Right lobe of liver (tissue), 4 donors: ENCODE measurements around the gene ARHGAP11A.
"Not testable (repeated sequence)": the region's sequence is repeated elsewhere in the genome, so short reads cannot be mapped to it uniquely, and the experiment has no call there.

Experiments used
- POLR2A ChIP-seq: fragments of 450-650 bp; IDR thresholded peaks from one replicate; pipeline ENCODE4 v1.6.1; 2017; ENCODE audit warnings: antibody characterized with exemption, mild to moderate bottlenecking
- TF ChIP-seq, protein P1 (sequence below), 4 donors: fragments of 200-600 bp in 3 of 4; fragments of 450-650 bp in 1 of 4; IDR thresholded peaks; one replicate each; pipeline versions ENCODE4 v1.5.1 to v1.8.0; 2016 to 2022; ENCODE audit warnings: antibody characterized with exemption in 4 of 4, mild to moderate bottlenecking in 2 of 4
- donor health status: DM: no; HTN: no; CAD: no.
- donor health status: DM: no; HTN: no; CAD: no.
- donor health status: DM: no; HTN: yes; CAD: no.

- TF ChIP-seq, protein P1, sequence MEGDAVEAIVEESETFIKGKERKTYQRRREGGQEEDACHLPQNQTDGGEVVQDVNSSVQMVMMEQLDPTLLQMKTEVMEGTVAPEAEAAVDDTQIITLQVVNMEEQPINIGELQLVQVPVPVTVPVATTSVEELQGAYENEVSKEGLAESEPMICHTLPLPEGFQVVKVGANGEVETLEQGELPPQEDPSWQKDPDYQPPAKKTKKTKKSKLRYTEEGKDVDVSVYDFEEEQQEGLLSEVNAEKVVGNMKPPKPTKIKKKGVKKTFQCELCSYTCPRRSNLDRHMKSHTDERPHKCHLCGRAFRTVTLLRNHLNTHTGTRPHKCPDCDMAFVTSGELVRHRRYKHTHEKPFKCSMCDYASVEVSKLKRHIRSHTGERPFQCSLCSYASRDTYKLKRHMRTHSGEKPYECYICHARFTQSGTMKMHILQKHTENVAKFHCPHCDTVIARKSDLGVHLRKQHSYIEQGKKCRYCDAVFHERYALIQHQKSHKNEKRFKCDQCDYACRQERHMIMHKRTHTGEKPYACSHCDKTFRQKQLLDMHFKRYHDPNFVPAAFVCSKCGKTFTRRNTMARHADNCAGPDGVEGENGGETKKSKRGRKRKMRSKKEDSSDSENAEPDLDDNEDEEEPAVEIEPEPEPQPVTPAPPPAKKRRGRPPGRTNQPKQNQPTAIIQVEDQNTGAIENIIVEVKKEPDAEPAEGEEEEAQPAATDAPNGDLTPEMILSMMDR (IDR thresholded peaks at IDR 0.05), result not testable (repeated sequence)
- not testable (repeated sequence) for TF ChIP-seq POLR2A
Measured at GRCh38 chr15:32615871-32616426, 645 bp downstream of the ARHGAP11A start.
